HUDEP-2 (cell line): Measurements from ENCODE around the gene LENG9.
"Not testable (repeated sequence)": the region's sequence is repeated elsewhere in the genome, so short reads cannot be mapped to it uniquely, and the experiment has no call there.

Experiments used
- DNase-seq, 76 experiments: peaks; one replicate each; lab custom pipeline; 2025; ENCODE audit not compliant: unreplicated experiment in 76 of 76; lab: John Stamatoyannopoulos, UW

Gene LENG9

DNA sequence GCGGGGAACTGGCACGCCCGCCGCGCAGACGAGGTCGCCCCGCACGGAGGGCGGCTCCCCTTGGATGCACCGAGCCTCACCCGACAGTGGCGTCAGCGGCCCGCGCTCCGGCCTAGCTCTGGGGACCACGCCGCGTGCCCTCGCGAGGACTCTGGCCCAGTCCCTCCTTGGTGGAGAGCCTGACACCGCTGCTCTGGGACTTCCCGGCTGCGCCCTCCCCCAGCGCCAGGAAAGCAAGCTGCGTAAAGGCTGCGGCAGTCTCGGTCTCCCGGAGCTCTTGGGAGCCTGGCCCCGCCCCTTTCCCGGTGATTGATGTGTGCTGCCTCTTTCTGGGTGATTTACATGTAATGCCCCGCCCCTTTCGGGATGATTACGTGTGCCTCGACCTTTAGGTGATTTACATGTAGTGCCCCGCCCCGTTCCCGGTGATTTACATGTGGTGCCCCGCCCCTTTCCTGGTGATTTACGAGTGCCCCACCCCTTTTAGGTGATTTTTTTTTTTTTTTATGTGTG, at the start of gene LENG9:
LENG9 (minus strand) TSS at position 248 of the 513 bp plus-strand sequence. CDS start 252 bp downstream, outside the sequence.
- DNase-seq: peak; percentile 91 to 100 (median 99)

DNA sequence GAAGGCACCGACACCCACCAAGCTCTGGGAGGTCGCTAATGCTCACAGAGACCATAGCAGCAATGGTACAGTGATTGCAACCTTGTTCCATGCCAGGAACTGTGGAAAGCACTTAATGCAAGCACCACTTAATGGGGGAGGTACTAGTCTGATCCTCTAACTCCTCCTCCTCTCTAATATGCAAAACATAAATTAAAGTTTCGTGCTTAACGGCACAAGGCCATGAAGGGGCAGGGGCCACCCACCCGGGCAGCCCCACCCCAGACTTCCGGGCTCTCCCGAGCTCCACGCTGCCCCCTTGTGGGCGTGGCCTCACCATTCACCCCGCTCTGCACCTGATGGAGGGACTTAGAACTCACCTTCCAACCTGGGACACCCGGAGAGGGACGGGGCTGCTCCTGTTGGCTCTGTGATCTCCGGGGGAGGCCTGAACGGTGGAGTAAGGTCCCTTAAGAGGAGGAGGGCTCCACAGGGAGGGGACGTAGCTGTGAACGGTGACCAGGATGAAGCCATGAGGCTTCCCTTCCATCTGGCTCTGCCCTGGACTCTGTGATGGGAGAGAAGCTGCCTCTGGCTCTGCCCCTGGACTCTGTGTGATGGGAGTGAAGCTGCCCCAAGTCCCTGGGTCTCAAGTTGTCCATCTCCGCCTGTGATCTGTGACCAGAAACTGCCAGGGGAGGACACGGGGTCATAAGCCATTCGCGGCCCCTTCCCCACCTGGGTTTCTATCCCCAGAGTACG, 45.8 kb upstream of the LENG9 start:
- DNase-seq: not testable (repeated sequence)

DNA sequence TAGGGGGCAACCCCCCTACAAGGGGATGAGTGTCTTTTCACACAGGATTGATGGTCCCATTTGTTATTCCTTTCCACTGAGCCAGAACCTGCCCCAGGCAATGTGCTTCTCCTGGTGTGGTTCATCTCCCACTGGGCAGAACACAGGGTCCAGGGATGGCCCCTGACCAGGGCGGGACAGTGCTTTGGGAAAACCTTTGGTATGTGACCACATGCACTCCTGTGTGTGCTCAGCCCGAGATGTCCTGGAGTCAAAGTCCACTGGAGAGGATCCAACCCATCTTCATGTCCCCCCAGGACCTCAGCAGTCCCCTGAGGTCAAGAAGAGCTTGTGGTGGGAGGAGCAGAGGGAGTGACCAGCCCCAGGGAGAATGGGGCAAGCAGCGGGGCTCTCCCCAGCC, 44.9 kb upstream of the LENG9 start:
- not testable (repeated sequence) for DNase-seq

DNA sequence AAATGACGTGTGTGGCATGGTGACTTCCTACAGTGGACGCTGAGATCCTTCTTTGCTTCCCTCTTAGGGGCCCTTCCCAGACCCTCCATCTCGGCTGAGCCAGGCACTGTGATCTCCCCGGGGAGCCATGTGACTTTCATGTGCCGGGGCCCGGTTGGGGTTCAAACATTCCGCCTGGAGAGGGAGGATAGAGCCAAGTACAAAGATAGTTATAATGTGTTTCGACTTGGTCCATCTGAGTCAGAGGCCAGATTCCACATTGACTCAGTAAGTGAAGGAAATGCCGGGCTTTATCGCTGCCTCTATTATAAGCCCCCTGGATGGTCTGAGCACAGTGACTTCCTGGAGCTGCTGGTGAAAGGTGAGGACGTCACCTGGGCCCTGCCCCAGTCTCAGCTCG, 44.2 kb upstream of the LENG9 start:
- no peak for DNase-seq

DNA sequence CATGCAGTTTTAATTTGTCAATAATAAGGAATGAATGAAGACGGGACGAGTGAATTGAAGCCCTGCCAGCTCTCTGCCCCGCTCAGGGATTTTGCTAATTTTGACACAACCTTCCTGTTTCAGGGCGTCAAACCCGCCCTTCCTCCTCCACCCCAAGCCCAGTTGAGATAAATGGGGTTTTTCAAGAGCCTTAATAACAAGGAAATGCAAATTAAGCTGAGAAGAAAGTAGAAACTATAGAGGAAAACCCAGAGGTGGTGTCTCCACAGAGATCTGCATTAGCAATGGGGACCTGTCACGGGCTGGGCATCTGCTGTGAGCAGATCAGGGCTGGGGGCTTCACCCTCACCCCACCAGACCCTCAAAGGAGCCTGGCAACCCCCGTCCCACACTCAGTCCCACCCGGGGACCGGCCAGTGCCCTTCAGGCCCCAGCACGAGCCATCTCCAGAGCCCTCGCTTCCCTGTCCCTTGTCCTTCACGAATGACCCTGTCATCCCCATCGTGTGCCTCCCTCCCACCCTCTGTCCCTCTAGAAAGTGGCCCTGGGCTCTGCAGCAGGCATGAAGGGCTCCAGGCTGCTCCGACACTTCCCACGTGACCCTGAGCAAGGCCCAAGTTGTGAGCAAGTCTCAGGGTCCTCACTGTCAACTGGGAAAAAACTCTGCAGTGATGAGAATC, 43.6 kb upstream of the LENG9 start:
- DNase-seq: not testable (repeated sequence)

DNA sequence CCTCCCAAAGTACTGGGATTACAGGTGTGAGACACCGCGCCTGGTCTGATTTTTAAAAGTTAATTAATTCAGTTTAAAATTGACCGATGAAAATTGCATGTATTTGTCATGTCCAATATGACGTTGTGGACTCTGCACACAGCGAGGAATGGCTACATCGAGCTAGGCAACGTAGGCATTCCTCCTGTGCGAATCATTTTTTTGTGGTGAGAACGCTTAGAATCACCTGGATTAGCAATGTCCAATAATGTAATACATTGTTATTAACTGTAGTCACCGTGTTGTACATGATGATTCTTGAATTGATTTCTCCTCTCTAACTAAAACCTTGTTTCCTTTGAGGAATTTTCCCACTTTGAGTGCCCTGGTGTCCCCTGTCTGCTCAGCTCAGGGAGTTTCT, 42.5 kb upstream of the LENG9 start:
- DNase-seq: no peak

DNA sequence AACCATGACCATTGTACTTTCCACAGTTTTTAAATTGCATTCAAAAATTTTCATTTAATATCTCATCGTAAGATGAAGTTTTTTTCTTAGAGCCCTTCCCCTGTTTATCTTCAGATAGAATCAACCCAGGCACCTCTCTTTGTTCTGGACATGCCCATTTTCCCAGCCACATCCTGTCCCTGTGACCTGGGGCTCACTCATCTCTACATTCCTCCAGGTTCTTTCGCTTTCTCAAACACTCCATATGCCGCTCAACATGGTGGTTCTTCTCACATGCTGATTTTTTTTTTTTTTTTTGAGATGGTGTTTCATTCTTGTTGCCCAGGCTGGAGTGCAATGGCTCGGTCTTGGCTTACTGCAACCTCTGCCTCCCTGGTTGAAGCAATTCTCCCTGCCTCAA, 42.0 kb upstream of the LENG9 start:
- not testable (repeated sequence) for DNase-seq

DNA sequence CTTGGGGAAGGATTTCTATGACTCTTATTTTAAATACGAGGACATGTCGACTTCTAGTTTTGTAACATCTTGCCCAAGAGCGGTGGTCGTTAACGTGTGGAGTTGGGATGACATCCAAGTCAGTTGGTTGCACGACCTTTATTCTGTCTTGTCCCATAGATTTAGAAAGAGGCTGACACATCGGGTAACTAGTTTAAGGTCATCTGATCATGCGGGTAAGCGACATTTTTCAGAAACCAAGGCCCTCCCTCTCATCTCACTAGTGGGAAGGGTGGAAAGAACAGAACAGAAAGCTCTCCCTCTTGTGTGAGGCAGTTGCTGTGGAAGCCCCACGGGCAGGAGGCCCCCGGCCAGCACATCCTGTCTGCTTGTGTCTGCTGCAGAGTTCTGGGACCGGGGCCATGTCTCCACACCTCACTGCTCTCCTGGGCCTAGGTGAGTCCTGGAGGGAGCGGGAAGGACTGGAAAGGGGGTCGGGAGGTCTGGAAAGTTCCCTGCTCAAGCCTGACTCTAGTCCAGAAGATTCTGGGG, 39.0 kb upstream of the LENG9 start, which contains the start of gene LAIR2:
LAIR2 (plus strand) TSS at position 314 of the 531 bp plus-strand sequence; CDS start at position 402, 88 bp downstream.
- DNase-seq: no peak

DNA sequence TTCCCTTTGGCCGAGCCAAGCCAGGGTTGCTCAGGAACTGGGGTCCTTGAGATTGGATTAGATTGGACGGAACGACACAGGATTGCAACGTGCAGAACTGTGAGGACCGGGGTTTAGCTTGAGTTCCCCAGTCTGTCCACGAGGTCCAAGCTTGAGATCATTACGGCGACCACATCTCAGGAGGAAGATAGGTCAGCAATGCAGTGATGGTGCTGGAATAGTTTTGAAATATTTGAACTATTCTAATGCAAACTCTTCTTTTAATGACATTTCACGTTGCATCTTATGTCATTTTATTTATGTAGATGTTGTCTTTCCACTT, 34.8 kb upstream of the LENG9 start:
- not testable (repeated sequence) for DNase-seq

DNA sequence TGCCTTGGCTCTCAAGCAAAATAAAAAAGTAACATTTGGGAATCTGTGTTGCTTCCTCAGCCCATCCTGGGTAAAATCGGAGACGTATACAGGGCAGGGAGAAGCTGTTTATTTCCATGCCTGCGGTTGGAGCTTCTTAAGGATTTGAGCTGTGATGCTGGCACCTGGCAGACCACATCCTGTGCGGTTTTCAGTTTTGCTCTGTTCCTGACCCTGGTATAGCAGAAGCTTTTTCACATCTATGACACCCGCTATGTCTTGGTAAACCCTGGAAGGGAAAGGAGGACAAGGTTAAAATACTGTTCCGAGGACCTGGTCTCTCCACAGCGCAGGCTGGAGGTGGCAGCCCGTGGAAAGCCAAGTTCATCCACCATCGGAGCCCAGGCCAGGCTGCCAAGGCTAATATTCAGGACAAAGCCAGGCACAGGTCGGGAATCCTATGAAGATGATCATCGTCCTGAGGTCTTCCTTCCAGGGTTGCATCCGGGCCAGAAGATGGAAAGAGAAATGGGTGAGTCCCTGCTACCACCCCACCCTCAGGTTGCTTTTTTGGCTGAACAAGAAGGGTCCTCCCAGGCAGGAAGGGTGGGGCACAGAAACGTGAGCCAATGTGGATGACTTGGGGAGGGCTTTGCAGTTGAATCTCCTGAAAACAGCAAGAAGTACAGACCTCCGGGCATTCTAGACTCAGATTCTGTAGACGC, 34.3 kb upstream of the LENG9 start:
- not testable (repeated sequence) for DNase-seq

DNA sequence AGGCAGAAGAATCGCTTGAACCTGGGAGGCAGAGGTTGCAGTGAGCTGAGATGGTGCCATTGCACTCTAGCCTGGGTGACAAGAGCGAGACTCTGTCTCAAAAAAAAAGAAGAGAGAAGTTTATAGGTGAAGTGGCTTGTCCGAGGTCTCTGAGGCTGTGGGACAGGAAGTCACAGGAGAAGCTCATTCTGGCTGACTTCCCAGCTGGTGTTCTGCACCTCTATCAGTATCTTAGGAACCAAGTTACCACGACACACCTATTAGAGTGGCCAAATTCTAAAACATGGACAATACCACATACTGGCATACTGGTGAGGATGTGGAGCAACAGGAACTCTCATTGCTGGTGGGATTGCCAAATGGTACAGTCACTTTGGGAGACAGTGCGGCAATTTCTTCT, 31.7 kb upstream of the LENG9 start:
- not testable (repeated sequence) for DNase-seq

DNA sequence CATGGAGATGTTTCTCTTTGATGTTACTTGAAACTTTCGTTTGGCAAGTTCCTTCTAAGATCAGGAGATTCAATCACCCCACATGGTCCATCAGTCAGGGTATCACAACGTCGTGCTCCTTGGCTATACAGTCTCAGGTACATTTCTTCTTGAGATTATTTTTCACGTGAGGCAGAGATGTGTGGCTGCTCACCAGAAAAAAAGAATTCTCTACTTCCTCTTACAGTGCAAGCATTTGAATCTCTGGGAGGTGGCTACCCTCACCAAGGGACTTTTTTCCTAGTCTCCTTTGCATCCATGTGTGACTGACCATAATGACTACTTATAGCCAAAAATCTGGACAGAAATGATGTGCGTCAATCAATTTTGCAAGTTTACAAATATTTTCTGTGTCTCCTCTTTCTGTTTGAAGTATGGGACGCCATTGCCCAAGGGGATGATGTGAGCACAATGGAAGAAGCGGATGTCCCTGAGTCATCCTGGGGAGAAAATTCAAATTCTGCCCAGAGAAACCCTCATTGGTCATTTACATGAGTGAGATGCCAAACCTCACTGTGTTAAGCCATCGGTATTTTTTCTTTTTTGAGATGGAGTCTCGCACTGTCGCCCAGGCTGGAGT, 30.5 kb upstream of the LENG9 start:
- no peak for DNase-seq

DNA sequence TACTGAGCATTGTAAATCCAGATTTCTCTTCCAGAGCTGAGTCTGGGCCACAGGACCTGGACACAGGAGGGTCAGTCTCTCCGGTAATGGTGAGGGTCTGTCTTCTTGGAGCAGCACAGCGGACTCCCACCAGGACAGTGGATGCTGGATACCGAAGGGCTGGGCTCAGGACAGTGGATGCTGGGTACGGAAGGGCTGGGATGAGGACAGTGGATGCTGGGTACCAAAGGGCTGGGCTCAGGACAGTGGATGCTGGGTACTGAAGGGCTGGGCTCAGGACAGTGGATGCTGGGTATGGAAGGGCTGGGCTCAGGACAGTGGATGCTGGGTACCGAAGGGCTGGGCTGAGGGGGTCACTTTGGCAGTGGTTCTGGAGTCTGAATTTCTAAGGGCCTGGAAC, 29.5 kb upstream of the LENG9 start:
- DNase-seq: not testable (repeated sequence)

DNA sequence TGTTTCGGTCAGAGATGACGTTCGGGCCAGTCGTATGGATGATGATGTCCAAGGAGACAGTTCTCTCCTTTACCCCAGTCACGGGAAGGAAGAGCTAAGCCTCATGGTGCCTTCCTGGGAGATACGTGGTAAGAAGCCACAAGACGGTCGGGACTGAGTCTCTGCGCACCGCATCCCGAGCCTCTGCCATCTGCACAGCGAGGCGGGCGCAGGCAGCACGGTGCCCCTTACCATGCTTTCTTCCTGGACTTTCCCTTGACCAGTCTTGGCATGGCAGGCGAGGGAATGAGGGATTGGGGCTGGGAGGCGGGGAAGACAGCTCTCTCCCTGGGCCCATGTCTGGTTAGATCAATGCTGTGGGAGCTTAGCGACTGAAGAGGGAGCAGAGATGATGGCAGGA, 29.0 kb upstream of the LENG9 start:
- DNase-seq: no peak

DNA sequence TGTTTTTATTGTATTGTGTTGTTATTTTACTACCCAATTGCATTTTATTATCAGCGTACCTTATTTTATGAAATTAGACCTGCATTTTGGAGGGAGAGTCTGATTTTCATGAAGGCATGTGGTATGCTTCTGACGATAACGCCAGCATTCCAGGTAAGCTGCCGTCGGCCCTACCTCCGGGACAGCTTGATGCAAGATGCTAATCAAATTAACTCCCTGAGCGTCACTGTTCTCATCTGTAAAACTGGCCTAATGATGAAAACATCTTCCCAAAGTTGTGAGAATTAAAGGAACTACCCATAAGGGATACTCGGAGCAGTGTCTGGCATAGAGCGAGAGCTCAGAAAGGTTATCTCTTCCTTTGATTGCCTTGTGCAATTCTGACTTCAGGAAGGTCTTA, 26.2 kb upstream of the LENG9 start:
- no peak for DNase-seq

DNA sequence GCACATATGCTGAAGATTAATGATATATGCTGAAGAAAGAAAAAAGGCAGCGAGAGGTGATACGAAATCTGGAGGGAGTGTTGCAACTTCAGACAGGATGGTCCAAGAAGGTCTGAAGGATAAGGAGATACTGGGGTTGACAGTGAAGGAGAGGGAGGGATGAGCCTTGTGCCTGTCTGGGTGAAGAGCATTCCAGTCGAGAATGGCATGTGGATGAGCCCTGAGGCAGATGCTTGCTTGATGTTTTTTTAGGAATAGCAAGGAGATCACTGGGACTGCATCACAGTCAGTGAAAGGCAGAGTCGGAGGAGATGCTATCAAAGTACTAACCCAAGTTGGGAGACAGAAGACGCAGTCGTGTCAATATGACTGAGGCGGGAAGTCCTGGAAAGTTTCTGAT, 25.8 kb upstream of the LENG9 start:
- no peak for DNase-seq

DNA sequence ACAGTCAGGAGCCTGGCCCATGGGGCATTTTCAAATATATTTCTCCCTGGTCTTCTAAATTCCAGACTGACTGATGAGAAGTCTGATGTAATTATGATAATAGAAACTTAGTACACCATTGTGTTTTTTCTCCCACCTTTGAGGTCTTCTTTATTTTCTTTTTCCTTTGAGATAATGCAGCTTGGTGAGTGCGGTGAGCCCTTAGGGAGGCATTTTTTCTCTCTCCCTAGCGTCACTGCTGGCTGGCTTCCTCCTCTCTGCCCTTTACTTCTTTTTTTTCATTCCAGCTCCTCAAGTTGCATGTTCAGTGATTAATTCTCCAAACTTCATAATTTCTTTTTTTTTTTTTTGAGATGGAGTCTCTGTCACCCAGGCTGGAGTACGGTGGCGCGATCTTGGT, 22.3 kb upstream of the LENG9 start:
- no peak for DNase-seq

DNA sequence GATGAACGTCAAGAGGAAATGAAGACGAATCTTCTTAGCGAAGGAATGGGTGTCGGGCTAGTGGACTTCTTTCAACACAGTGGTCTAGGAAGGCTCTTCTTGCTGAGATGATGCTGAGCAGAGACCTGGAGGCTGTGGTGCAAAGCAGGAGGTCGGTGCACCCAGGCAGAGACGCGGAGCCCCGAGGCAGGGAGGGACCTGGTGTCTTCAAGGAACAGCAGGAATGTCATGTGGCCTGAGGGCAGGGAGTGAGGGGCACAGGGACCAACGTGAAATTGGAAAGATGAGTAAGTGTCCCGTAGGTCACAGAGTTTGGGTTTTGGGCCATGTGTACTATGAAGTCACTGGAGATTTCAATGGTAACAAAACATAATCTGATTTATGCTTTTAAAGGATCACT, 20.9 kb upstream of the LENG9 start:
- no peak for DNase-seq

DNA sequence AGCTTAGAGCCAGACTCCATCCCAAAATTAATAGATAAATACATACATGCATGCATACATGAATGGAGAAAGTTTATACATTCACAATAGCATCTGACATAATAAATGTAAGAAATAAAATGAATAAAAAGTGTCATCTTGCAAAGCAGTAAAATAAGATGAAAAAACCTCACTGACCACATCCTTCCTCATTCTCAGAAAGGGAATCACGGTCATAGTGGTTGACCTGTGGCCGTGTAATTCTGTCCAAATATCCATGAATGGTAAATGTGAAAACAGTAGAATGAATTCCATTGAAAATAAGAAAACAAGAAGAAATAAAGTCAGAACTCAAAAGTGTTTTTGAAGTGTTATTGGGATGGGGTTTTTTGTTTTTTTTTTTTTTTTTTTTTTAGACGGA, 19.3 kb upstream of the LENG9 start:
- no peak for DNase-seq

DNA sequence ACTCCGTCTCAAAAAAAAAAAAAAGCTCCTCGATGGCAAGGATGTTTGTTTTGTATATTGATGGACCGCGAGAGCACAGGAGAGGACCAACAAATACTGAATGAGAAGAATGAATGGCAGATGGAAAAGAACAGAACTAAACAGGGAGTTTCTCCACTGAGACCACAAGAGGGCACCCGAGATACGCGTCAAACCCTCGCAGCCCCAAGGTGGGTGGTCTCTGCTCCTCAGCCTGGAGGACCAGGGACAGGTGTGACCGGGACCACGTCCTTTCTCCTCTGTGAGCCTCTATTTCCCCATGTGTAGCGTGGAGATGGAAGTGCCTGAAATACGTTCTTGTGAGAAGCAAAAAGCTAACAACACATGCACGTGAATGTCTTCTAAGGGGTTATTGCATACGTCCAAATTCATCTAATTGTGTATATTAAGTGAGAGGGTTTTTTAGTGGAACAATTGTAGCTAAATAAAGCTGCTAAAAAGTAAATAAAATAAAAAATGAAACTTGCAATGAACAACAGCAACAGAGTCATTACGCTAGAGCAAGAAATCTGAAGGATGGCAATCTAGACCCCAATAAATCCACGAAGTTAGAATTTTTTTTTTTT, 17.9 kb upstream of the LENG9 start:
- peak in 20 of 76 experiments; percentile 6 to 38 (median 16) for DNase-seq
